Chondrocyte (in vitro differentiated cells): ENCODE measurements around the gene HEXA. TPM values are rescaled to one million over a fixed set of nuclear protein-coding genes. Genes with fewer than 3 reads are reported as not detected.
"Not testable (repeated sequence)": the region's sequence is repeated elsewhere in the genome, so short reads cannot be mapped to it uniquely, and the experiment has no call there.

Experiments
- DNase-seq: peaks from one replicate; pipeline ENCODE4 v3.0.0; 2021; ENCODE audit warnings: mixed read lengths, low spot score
- H3K27ac Mint-ChIP-seq: one replicate; pipeline ENCODE4 v1.8.0; 2021; ENCODE audit warnings: mild to moderate bottlenecking, moderate library complexity, mixed read lengths; ENCODE audit not compliant: unreplicated experiment
- H3K27me3 Mint-ChIP-seq: 2 replicates; pipeline ENCODE4 v1.8.0; 2021; ENCODE audit warnings: low read depth, mixed read lengths
- H3K36me3 Mint-ChIP-seq: 2 replicates; pipeline ENCODE4 v1.8.0; 2021; ENCODE audit warnings: low read depth, mixed read lengths
- H3K4me1 Mint-ChIP-seq: 2 replicates; pipeline ENCODE4 v1.8.0; 2021; ENCODE audit warnings: low read depth, mild to moderate bottlenecking, mixed read lengths
- H3K4me3 Mint-ChIP-seq: one replicate; pipeline ENCODE4 v1.8.0; 2021; ENCODE audit warnings: mild to moderate bottlenecking, moderate library complexity, mixed read lengths; ENCODE audit not compliant: unreplicated experiment
- H3K9me3 Mint-ChIP-seq: 2 replicates; pipeline ENCODE4 v1.8.0; 2021; ENCODE audit warnings: low read depth, mixed read lengths
- total RNA-seq: library from RNA; stranded (reverse); gene quantifications from 3 replicates; pipeline ENCODE4 v1.2.1, GENCODE V29; 2021
- TF ChIP-seq, protein P1 (sequence below): fragments of 200-600 bp; sonication (generic); IDR thresholded peaks from 2 replicates; pipeline ENCODE4 v1.5.0; 2021; ENCODE audit warnings: antibody characterized with exemption, mild to moderate bottlenecking, moderate library complexity

Gene HEXA
- total RNA-seq, 1 donor from 2014 or later, result 194 TPM

- Mint-ChIP-seq H3K27me3 (peaks cover 71% of the 10 kb centered on the region), H3K4me1 (no peaks in the 10 kb centered on the region), H3K9me3 (no peaks in the 10 kb centered on the region), H3K4me3 (no peak overlapping the region), H3K27ac (no peak overlapping the region), H3K36me3 (no peaks in the 10 kb centered on the region)
- TF ChIP-seq, protein P1, sequence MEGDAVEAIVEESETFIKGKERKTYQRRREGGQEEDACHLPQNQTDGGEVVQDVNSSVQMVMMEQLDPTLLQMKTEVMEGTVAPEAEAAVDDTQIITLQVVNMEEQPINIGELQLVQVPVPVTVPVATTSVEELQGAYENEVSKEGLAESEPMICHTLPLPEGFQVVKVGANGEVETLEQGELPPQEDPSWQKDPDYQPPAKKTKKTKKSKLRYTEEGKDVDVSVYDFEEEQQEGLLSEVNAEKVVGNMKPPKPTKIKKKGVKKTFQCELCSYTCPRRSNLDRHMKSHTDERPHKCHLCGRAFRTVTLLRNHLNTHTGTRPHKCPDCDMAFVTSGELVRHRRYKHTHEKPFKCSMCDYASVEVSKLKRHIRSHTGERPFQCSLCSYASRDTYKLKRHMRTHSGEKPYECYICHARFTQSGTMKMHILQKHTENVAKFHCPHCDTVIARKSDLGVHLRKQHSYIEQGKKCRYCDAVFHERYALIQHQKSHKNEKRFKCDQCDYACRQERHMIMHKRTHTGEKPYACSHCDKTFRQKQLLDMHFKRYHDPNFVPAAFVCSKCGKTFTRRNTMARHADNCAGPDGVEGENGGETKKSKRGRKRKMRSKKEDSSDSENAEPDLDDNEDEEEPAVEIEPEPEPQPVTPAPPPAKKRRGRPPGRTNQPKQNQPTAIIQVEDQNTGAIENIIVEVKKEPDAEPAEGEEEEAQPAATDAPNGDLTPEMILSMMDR, result no peak
- no peak for DNase-seq
Observed at GRCh38 chr15:72402726-72403125, 26.9 kb upstream of the HEXA start.

- TF ChIP-seq, protein P1, result no peak
- DNase-seq, result no peak
- Mint-ChIP-seq H3K36me3 (no peaks in the 10 kb centered on the region), H3K27ac (no peak overlapping the region), H3K9me3 (no peaks in the 10 kb centered on the region), H3K4me1 (no peaks in the 10 kb centered on the region), H3K27me3 (peaks cover 57% of the 10 kb centered on the region), H3K4me3 (no peak overlapping the region)
Observed at GRCh38 chr15:72398648-72399047, 22.8 kb upstream of the HEXA start.

- no peak within 1 kb of the TSS for H3K4me3 Mint-ChIP-seq
- no peaks in the 10 kb centered on the region for H3K36me3 Mint-ChIP-seq
- H3K4me1 Mint-ChIP-seq, result no peaks in the 10 kb centered on the region
- TF ChIP-seq, protein P1, result no peak
- H3K9me3 Mint-ChIP-seq, result no peaks in the 10 kb centered on the region
- no peak within 1 kb of the TSS for H3K27ac Mint-ChIP-seq
- DNase-seq, result no peak
- peaks cover 52% of the 10 kb centered on the region for H3K27me3 Mint-ChIP-seq
Observed at GRCh38 chr15:72397796-72398588, 22.2 kb upstream of the HEXA start, which contains the start of gene TMEM202. TMEM202 (plus strand) TSS chr15:72398305; CDS start chr15:72398327, 22 bp downstream.

- not testable (repeated sequence) for H3K4me1 Mint-ChIP-seq, H3K27ac Mint-ChIP-seq, H3K9me3 Mint-ChIP-seq, DNase-seq, H3K4me3 Mint-ChIP-seq, H3K36me3 Mint-ChIP-seq
- H3K27me3 Mint-ChIP-seq, result peaks cover 44% of the 10 kb centered on the region
Observed at GRCh38 chr15:72396331-72396730, 20.5 kb upstream of the HEXA start.

GRCh38 chr15:72389231-72389630, 13.4 kb upstream of the HEXA start:
- Mint-ChIP-seq H3K4me1 (no peaks in the 10 kb centered on the region), H3K9me3 (no peaks in the 10 kb centered on the region), H3K4me3 (no peak overlapping the region), H3K27ac (no peak overlapping the region), H3K36me3 (no peaks in the 10 kb centered on the region), H3K27me3 (peaks cover 42% of the 10 kb centered on the region)
- TF ChIP-seq, protein P1, result no peak
- no peak for DNase-seq

- H3K27ac Mint-ChIP-seq, result no peak overlapping the region
- TF ChIP-seq, protein P1, result no peak
- peaks cover 51% of the 10 kb centered on the region for H3K27me3 Mint-ChIP-seq
- no peak overlapping the region for H3K4me3 Mint-ChIP-seq
- H3K4me1 Mint-ChIP-seq, result no peaks in the 10 kb centered on the region
- no peak for DNase-seq
- H3K9me3 Mint-ChIP-seq, result no peaks in the 10 kb centered on the region
- H3K36me3 Mint-ChIP-seq, result no peaks in the 10 kb centered on the region
Observed at GRCh38 chr15:72387741-72388140, 11.9 kb upstream of the HEXA start.
